OCI-LY3 (cell line): Measurements from ENCODE around the gene MYF6.

Experiments used
- H2AFZ ChIP-seq: fragments of 200-600, 300-600 bp; shearing (Covaris generic); 2 replicates; pipeline ENCODE4 v1.6.0; 2014; ENCODE audit warnings: antibody characterized with exemption, low read depth, low read length
- H3K27ac ChIP-seq: fragments of 200-600, 300-600 bp; sonication (generic); 2 replicates; pipeline ENCODE4 v1.5.1; 2014; ENCODE audit warnings: mild to moderate bottlenecking, low read length, moderate library complexity, mixed read lengths
- H3K27me3 ChIP-seq: fragments of 200-600, 300-600 bp; sonication (generic); 2 replicates; pipeline ENCODE4 v1.6.1; 2014; ENCODE audit warnings: low read depth, low read length, mixed read lengths
- H3K36me3 ChIP-seq: fragments of 200-600, 300-600 bp; sonication (generic); replicated peaks from 2 replicates; pipeline ENCODE3; 2014; ENCODE audit warnings: low read depth, low read length, mixed read lengths
- H3K4me1 ChIP-seq: fragments of 300-600, 200-600 bp; sonication (generic); 2 replicates; pipeline ENCODE4 v1.6.1; 2014; ENCODE audit warnings: low read length, mixed read lengths
- H3K4me2 ChIP-seq: fragments of 200-600, 300-600 bp; sonication (generic); 2 replicates; pipeline ENCODE4 v1.6.1; 2014; ENCODE audit warnings: low read length, mixed read lengths
- H3K4me3 ChIP-seq: fragments of 300-600, 200-600 bp; sonication (generic); 2 replicates; pipeline ENCODE4 v1.5.1; 2014; ENCODE audit warnings: antibody characterized with exemption, mild to moderate bottlenecking, low read length, moderate library complexity
- H3K79me2 ChIP-seq: fragments of 300-600, 200-600 bp; shearing (Covaris generic); 2 replicates; pipeline ENCODE4 v1.6.1; 2014; ENCODE audit warnings: mild to moderate bottlenecking, low read length, mixed read lengths
- H3K9ac ChIP-seq: fragments of 300-600, 200-600 bp; shearing (Covaris generic); 2 replicates; pipeline ENCODE4 v1.6.0; 2014; ENCODE audit warnings: mild to moderate bottlenecking, low read length, moderate library complexity
- H3K9me3 ChIP-seq: fragments of 200-600, 300-600 bp; shearing (Covaris generic); 2 replicates; pipeline ENCODE4 v1.6.1; 2014; ENCODE audit warnings: low read length, mixed read lengths; ENCODE audit not compliant: insufficient read depth
- H4K20me1 ChIP-seq: fragments of 200-600, 300-600 bp; sonication (generic); 2 replicates; pipeline ENCODE4 v1.6.1; 2016; ENCODE audit warnings: low read length, mixed read lengths; ENCODE audit not compliant: insufficient read depth
- CTCF ChIP-seq: fragments of 200-600, 300-600 bp; sonication (generic); IDR thresholded peaks from 2 replicates; pipeline ENCODE4 v1.5.1; 2014; ENCODE audit warnings: antibody characterized with exemption, low read length, low read depth
- EZH2phosphoT487 ChIP-seq: fragments of 200-600 bp; shearing (Covaris generic); IDR thresholded peaks from 2 replicates; pipeline ENCODE4 v1.6.1; 2018; ENCODE audit warnings: antibody characterized with exemption, mixed run types, low read depth

Gene MYF6

DNA sequence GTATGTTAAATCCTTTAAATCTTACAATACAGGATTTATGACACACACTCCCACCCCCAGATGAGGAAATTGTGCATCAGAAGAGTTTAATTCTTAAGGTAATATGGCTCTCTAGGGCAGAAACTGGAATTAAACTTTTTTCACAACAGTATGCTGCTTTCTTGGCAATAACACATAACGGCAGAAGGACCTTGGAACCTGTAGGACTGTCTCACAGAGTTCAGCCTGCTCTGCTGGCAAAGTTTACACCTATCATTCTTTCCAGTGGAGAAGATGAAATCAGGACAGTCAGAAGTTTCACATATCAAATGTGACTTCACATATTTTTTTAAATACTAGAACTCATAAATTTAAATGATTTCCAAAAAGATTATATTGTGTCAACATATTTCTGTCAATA is 30.6 kb upstream of the MYF6 start:
- H3K4me2 ChIP-seq, result no peak overlapping the region
- no peaks in the 10 kb centered on the region for H3K36me3 ChIP-seq
- H3K4me1 ChIP-seq, result no peaks in the 10 kb centered on the region
- no peaks in the 10 kb centered on the region for H3K79me2 ChIP-seq
- H3K27ac ChIP-seq, result no peak overlapping the region
- no peak overlapping the region for H3K4me3 ChIP-seq
- TF ChIP-seq EZH2phosphoT487, result no peak
- TF ChIP-seq CTCF, result no peak
- no peaks in the 10 kb centered on the region for H3K9me3 ChIP-seq
- no peaks in the 10 kb centered on the region for H3K27me3 ChIP-seq
- no peak overlapping the region for H3K9ac ChIP-seq
- H4K20me1 ChIP-seq, result no peaks in the 10 kb centered on the region
- no peak overlapping the region for H2AFZ ChIP-seq

DNA sequence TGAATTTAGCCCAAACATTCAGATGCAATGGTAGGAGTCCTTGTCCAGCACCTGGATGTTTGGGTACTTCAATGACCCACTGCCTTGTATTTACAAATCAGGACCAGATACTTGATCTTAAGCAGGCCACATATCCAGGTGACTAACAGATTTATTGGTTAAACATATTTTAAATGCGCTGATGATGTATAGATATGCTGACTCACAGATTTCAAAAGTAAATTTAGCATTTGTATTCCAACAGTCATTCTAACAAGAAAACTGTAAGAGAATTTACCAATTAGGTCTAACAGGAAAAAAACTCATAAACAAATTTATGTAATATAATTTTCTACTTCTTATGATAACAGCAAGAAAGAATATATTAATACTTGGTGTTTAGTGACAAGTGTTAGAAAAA is 29.4 kb upstream of the MYF6 start:
- Histone ChIP-seq H3K4me2 (no peak overlapping the region), H3K27me3 (no peaks in the 10 kb centered on the region), H2AFZ (no peak overlapping the region), H3K36me3 (no peaks in the 10 kb centered on the region), H3K79me2 (no peaks in the 10 kb centered on the region), H3K4me3 (no peak overlapping the region), H3K9me3 (no peaks in the 10 kb centered on the region), H4K20me1 (no peaks in the 10 kb centered on the region), H3K27ac (no peak overlapping the region), H3K9ac (no peak overlapping the region), H3K4me1 (no peaks in the 10 kb centered on the region)
- TF ChIP-seq CTCF, result no peak
- TF ChIP-seq EZH2phosphoT487, result no peak

DNA sequence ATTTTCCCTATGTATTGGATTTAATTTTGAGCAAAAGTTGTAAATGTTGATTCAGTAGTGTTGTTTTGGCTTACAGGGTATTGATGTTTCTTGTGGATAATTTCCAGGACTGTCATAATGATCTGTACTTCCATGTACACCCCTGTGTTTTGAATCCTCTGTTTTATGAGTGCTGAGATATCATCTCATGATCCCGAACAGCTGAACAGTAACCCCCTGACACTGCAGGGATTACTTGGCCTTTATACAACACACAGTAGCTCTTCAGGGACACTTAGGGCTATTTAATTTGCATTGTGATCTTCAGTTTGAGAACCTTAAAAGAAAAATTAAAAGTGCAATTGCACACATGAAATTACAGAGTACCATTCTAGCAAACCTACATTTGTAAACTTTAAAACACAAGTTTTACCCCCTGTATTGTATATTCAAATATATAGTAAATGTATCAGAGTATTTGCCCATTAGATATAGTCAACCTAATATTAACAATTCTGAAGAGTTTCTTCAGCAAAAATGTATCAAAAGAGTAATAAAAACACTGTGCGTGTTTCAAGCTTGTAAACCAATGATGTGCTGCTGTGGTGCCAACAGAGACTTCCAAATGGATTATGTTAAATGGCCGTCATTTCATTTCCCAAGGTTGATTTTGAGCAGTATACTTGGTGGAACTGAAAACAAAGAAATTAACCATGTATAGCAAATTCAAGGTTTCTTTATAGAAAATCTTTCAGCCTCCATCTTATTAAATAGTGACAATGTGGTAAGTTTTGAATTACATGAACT is 27.9 kb upstream of the MYF6 start:
- Histone ChIP-seq H3K4me2 (no peak overlapping the region), H3K27me3 (no peaks in the 10 kb centered on the region), H3K36me3 (no peaks in the 10 kb centered on the region), H4K20me1 (no peaks in the 10 kb centered on the region), H3K9ac (no peak overlapping the region), H3K79me2 (no peaks in the 10 kb centered on the region), H2AFZ (no peak overlapping the region), H3K4me1 (no peaks in the 10 kb centered on the region), H3K27ac (no peak overlapping the region), H3K9me3 (no peaks in the 10 kb centered on the region), H3K4me3 (no peak overlapping the region)
- TF ChIP-seq EZH2phosphoT487 (no peak), CTCF (no peak)

- no peak for TF ChIP-seq CTCF
- no peak for TF ChIP-seq EZH2phosphoT487
- Histone ChIP-seq H2AFZ (peak overlapping the region; percentile 16; the same call in 1 of the 2 replicates), H3K79me2 (no peaks in the 10 kb centered on the region), H4K20me1 (no peaks in the 10 kb centered on the region), H3K36me3 (no peaks in the 10 kb centered on the region), H3K9ac (no peak overlapping the region), H3K4me1 (no peaks in the 10 kb centered on the region), H3K27ac (no peak overlapping the region), H3K27me3 (no peaks in the 10 kb centered on the region), H3K4me2 (no peak overlapping the region), H3K4me3 (no peak overlapping the region), H3K9me3 (no peaks in the 10 kb centered on the region)
Measured at GRCh38 chr12:80681287-80681686, 26.1 kb upstream of the MYF6 start.
